SU-DHL-6 (cell line): ENCODE measurements around the gene PTPN1.

Source experiments
- H2AFZ ChIP-seq: fragments of 200-600 bp; sonication (generic); 2 replicates; pipeline ENCODE4 v1.6.1; 2014; ENCODE audit warnings: low read depth, mild to moderate bottlenecking, moderate library complexity, mixed read lengths, antibody characterized with exemption, low read length; ENCODE audit not compliant: severe bottlenecking
- H3F3A ChIP-seq: fragments of 200-600 bp; shearing (Covaris generic); 2 replicates; pipeline ENCODE4 v1.6.0; 2016; ENCODE audit warnings: antibody characterized with exemption, mild to moderate bottlenecking; ENCODE audit not compliant: insufficient read depth
- H3K27ac ChIP-seq: fragments of 200-600 bp; sonication (generic); 2 replicates; pipeline ENCODE4 v1.5.1; 2016; ENCODE audit warnings: low read depth, mild to moderate bottlenecking, low read length, moderate library complexity, mixed read lengths
- H3K27me3 ChIP-seq: fragments of 200-600 bp; sonication (generic), shearing (Covaris generic); 2 replicates; pipeline ENCODE4 v1.6.0; 2014; ENCODE audit warnings: mild to moderate bottlenecking, low read length
- H3K36me3 ChIP-seq: fragments of 200-600 bp; sonication (generic); 2 replicates; pipeline ENCODE4 v1.6.1; 2014; ENCODE audit warnings: mild to moderate bottlenecking, low read length, mixed read lengths
- H3K4me2 ChIP-seq: fragments of 300-600, 200-600 bp; shearing (Covaris generic), sonication (generic); 2 replicates; pipeline ENCODE4 v1.6.0; 2014; ENCODE audit warnings: low read length, low read depth, mild to moderate bottlenecking; ENCODE audit not compliant: poor library complexity, severe bottlenecking
- H3K4me3 ChIP-seq: fragments of 200-600 bp; sonication (generic); 2 replicates; pipeline ENCODE4 v1.5.1; 2014; ENCODE audit warnings: antibody characterized with exemption, low read length, mild to moderate bottlenecking, mixed read lengths; ENCODE audit not compliant: insufficient read depth, poor library complexity, severe bottlenecking
- H3K79me2 ChIP-seq: fragments of 200-600 bp; sonication (generic); 2 replicates; pipeline ENCODE4 v1.6.1; 2014; ENCODE audit warnings: mild to moderate bottlenecking, low read length, moderate library complexity; ENCODE audit not compliant: insufficient read depth
- H3K9ac ChIP-seq: fragments of 200-600 bp; sonication (generic); 2 replicates; pipeline ENCODE4 v1.7.0; 2014; ENCODE audit warnings: mild to moderate bottlenecking, low read length
- H3K9me2 ChIP-seq: fragments of 200-600 bp; sonication (generic); replicated peaks from 2 replicates; pipeline ENCODE4 v1.6.1; 2014; ENCODE audit warnings: low read length; ENCODE audit not compliant: insufficient read depth
- H3K9me3 ChIP-seq: fragments of 200-600 bp; sonication (generic); 2 replicates; pipeline ENCODE4 v1.6.1; 2014; ENCODE audit warnings: low read length, mixed read lengths; ENCODE audit not compliant: insufficient read depth
- H4K20me1 ChIP-seq: fragments of 200-600 bp; sonication (generic); 2 replicates; pipeline ENCODE4 v1.6.1; 2014; ENCODE audit warnings: low read depth, mild to moderate bottlenecking, antibody characterized with exemption, low read length, moderate library complexity, mixed read lengths
- CTCF ChIP-seq: fragments of 200-600 bp; sonication (generic); IDR thresholded peaks from one replicate; pipeline ENCODE4 v1.5.1; 2017; ENCODE audit warnings: antibody characterized with exemption, mild to moderate bottlenecking, low read length, moderate library complexity; ENCODE audit not compliant: insufficient read depth, poor library complexity, severe bottlenecking
- EZH2phosphoT487 ChIP-seq: fragments of 200-600 bp; sonication (generic), shearing (Covaris generic); conservative IDR thresholded peaks from 2 replicates; pipeline ENCODE4 v1.6.1; 2018; ENCODE audit warnings: mild to moderate bottlenecking, antibody characterized with exemption, low read length, moderate library complexity, mixed read lengths

PTPN1 gene

GRCh38 chr20:50554694-50555579 is 44.8 kb downstream of the PTPN1 start:
- H3K27ac ChIP-seq: no peak overlapping the region
- H3K36me3 ChIP-seq: no peaks in the 10 kb centered on the region
- TF ChIP-seq CTCF (no peak), EZH2phosphoT487 (no peak)
- no peaks in the 10 kb centered on the region for H3K9me3 ChIP-seq
- H3F3A ChIP-seq: no peaks in the 10 kb centered on the region
- H4K20me1 ChIP-seq: 0 out of 2 replicates have a peak, but pooled peaks cover 4% of the 10 kb centered on the region
- no peak overlapping the region for H2AFZ ChIP-seq
- H3K4me2 ChIP-seq: no peak overlapping the region
- H3K4me3 ChIP-seq: no peak overlapping the region
- no peaks in the 10 kb centered on the region for H3K27me3 ChIP-seq
- no peaks in the 10 kb centered on the region for H3K9me2 ChIP-seq
- H3K79me2 ChIP-seq: peaks cover 5% of the 10 kb centered on the region; the same call in 1 of the 2 replicates
- H3K9ac ChIP-seq: no peak overlapping the region

GRCh38 chr20:50555662-50556061 is 45.5 kb downstream of the PTPN1 start:
- Histone ChIP-seq H3K4me2 (no peak overlapping the region), H2AFZ (no peak overlapping the region), H4K20me1 (0 out of 2 replicates have a peak, but pooled peaks cover 4% of the 10 kb centered on the region), H3K4me3 (no peak overlapping the region), H3F3A (no peaks in the 10 kb centered on the region), H3K27ac (no peak overlapping the region), H3K27me3 (no peaks in the 10 kb centered on the region), H3K36me3 (no peaks in the 10 kb centered on the region), H3K79me2 (peaks cover 5% of the 10 kb centered on the region; the same call in 1 of the 2 replicates), H3K9ac (no peak overlapping the region), H3K9me3 (no peaks in the 10 kb centered on the region), H3K9me2 (no peaks in the 10 kb centered on the region)
- no peak for TF ChIP-seq EZH2phosphoT487
- no peak for TF ChIP-seq CTCF

GRCh38 chr20:50557549-50558134 is 47.5 kb downstream of the PTPN1 start:
- H3K36me3 ChIP-seq: no peaks in the 10 kb centered on the region
- no peaks in the 10 kb centered on the region for H3K9me2 ChIP-seq
- no peaks in the 10 kb centered on the region for H3F3A ChIP-seq
- H3K9ac ChIP-seq: no peak overlapping the region
- H3K4me2 ChIP-seq: no peak overlapping the region
- no peak overlapping the region for H2AFZ ChIP-seq
- 0 out of 2 replicates have a peak, but pooled peaks cover 4% of the 10 kb centered on the region for H4K20me1 ChIP-seq
- no peaks in the 10 kb centered on the region for H3K9me3 ChIP-seq
- no peak overlapping the region for H3K27ac ChIP-seq
- H3K79me2 ChIP-seq: peaks cover 5% of the 10 kb centered on the region; the same call in 1 of the 2 replicates
- TF ChIP-seq CTCF (no peak), EZH2phosphoT487 (no peak)
- H3K4me3 ChIP-seq: no peak overlapping the region
- H3K27me3 ChIP-seq: no peaks in the 10 kb centered on the region
